H1 (cell line): ENCODE measurements around the gene KIN. TPM values are rescaled to one million over a fixed set of nuclear protein-coding genes. Genes with fewer than 3 reads are reported as not detected.

Experiments
- CTCF ChIA-PET: fragments of 300-600 bp; sonication (Branson Sonifier 250); formaldehyde crosslinking; loops from one replicate; lab custom pipeline; 2021; ENCODE audit not compliant: partially characterized antibody; lab: Charles Lee
- POLR2A ChIA-PET: fragments of 300-600 bp; sonication (Branson Sonifier 250); formaldehyde crosslinking; loops from one replicate; lab custom pipeline; 2021; ENCODE audit warnings: inconsistent platforms; ENCODE audit not compliant: partially characterized antibody; lab: Charles Lee
- DNase-seq, 2 experiments: peaks; one replicate each; pipeline versions ENCODE4 v3.0.0 to v3.0.0-alpha.2; 2010 to 2022; ENCODE audit warnings: low spot score in 2 of 2, low read depth in 1 of 2, mixed read lengths in 1 of 2
- FAIRE-seq: peaks from 2 replicates; lab custom pipeline; 2011; peaks lifted over from hg19 to GRCh38; lab: Jason Lieb, UNC
- H2AFZ ChIP-seq: 2 replicates; pipeline ENCODE4 v1.8.1; 2012; ENCODE audit warnings: low read length, inconsistent platforms
- H2AK5ac ChIP-seq: 2 replicates; pipeline ENCODE4 v1.6.1; 2013; ENCODE audit warnings: low read depth, low read length
- H2BK120ac ChIP-seq: replicated peaks from 2 replicates; pipeline ENCODE3; 2013; ENCODE audit warnings: low read depth, low read length, inconsistent platforms
- H2BK12ac ChIP-seq: 2 replicates; pipeline ENCODE4 v1.6.1; 2013; ENCODE audit warnings: low read depth, low read length
- H2BK15ac ChIP-seq: 2 replicates; pipeline ENCODE4 v1.6.1; 2013; ENCODE audit warnings: low read length
- H2BK20ac ChIP-seq: 2 replicates; pipeline ENCODE4 v1.6.1; 2013; ENCODE audit warnings: low read length
- H2BK5ac ChIP-seq: 2 replicates; pipeline ENCODE4 v1.6.1; 2013; ENCODE audit warnings: low read depth, low read length
- H3K14ac ChIP-seq: 2 replicates; pipeline ENCODE4 v1.6.1; 2013; ENCODE audit warnings: inconsistent platforms; ENCODE audit not compliant: insufficient read length
- H3K18ac ChIP-seq: 2 replicates; pipeline ENCODE4 v1.6.1; 2013; ENCODE audit warnings: low read length; ENCODE audit errors: extremely low read depth
- H3K23ac ChIP-seq: 2 replicates; pipeline ENCODE4 v1.6.1; 2013; ENCODE audit warnings: inconsistent platforms; ENCODE audit not compliant: insufficient read length
- H3K23me2 ChIP-seq: 2 replicates; pipeline ENCODE4 v1.6.1; 2013; ENCODE audit warnings: low read depth, low read length
- H3K27ac ChIP-seq: 2 replicates; pipeline ENCODE4 v1.6.1; 2011; ENCODE audit warnings: low read depth, low read length, inconsistent platforms
- H3K27me3 ChIP-seq, 4 experiments: replicated peaks in 1 of 4; 1 replicate in 1 of 4; 2 replicates in 3 of 4; pipeline versions ENCODE4 v1.6.1 to v1.8.1; 2011 to 2013; ENCODE audit warnings: low read length in 3 of 4, mild to moderate bottlenecking in 3 of 4, inconsistent platforms in 2 of 4, mixed read lengths in 2 of 4, moderate library complexity in 1 of 4; ENCODE audit not compliant: control insufficient read depth in 3 of 4, insufficient read depth in 3 of 4; ENCODE audit errors: extremely low read depth in 1 of 4
- H3K36me3 ChIP-seq, 4 experiments: 2 replicates each; pipeline versions ENCODE4 v1.6.1 to v1.8.1; 2011 to 2013; ENCODE audit warnings: mild to moderate bottlenecking in 4 of 4, low read length in 3 of 4, moderate library complexity in 2 of 4, control low read depth in 1 of 4, inconsistent platforms in 1 of 4; ENCODE audit not compliant: insufficient read depth in 4 of 4, control insufficient read depth in 2 of 4
- H3K4ac ChIP-seq: replicated peaks from 2 replicates; pipeline ENCODE3; 2013; ENCODE audit warnings: low read length, low read depth, mixed read lengths, inconsistent platforms; ENCODE audit not compliant: insufficient read length
- H3K4me1 ChIP-seq, 4 experiments: replicated peaks in 1 of 4; 1 replicate in 1 of 4; 2 replicates in 3 of 4; pipeline versions ENCODE4 v1.6.1 to v1.8.1; 2011 to 2013; ENCODE audit warnings: low read length in 3 of 4, inconsistent platforms in 2 of 4, mixed read lengths in 1 of 4; ENCODE audit not compliant: insufficient read depth in 4 of 4, control insufficient read depth in 3 of 4
- H3K4me2 ChIP-seq, 2 experiments: 2 replicates each; pipeline versions ENCODE4 v1.6.1 to v1.8.1; 2011 to 2013; ENCODE audit warnings: low read depth in 2 of 2, low read length in 2 of 2, control low read depth in 1 of 2, inconsistent platforms in 1 of 2, mild to moderate bottlenecking in 1 of 2; ENCODE audit not compliant: insufficient read depth in 1 of 2
- H3K4me3 ChIP-seq, 4 experiments: fragments of 200-600, 300-600 bp in 1 of 4; sonication (generic), shearing (Covaris generic), sonication (Bioruptor Twin) in 1 of 4; 2 replicates each; pipeline versions ENCODE4 v1.5.1 to v1.8.1; 2011 to 2016; ENCODE audit warnings: low read length in 4 of 4, low read depth in 3 of 4, control low read depth in 2 of 4, inconsistent platforms in 2 of 4, mild to moderate bottlenecking in 2 of 4, mixed read lengths in 1 of 4, moderate library complexity in 1 of 4; ENCODE audit not compliant: insufficient read depth in 2 of 4; ENCODE audit errors: extremely low read depth in 1 of 4
- H3K56ac ChIP-seq: replicated peaks from 2 replicates; pipeline ENCODE3; 2013; ENCODE audit warnings: low read depth, mild to moderate bottlenecking, mixed read lengths, low read length, inconsistent platforms; ENCODE audit not compliant: insufficient read length
- H3K79me1 ChIP-seq: 2 replicates; pipeline ENCODE4 v1.6.1; 2013; ENCODE audit warnings: low read depth, low read length, control low read depth
- H3K79me2 ChIP-seq, 2 experiments: 2 replicates each; pipeline versions ENCODE4 v1.6.1 to v1.8.1; 2012 to 2013; ENCODE audit warnings: low read length in 2 of 2, mild to moderate bottlenecking in 2 of 2, inconsistent platforms in 1 of 2; ENCODE audit not compliant: insufficient read depth in 2 of 2, control insufficient read depth in 1 of 2
- H3K9ac ChIP-seq, 4 experiments: replicated peaks in 1 of 4; 1 replicate in 1 of 4; 2 replicates in 3 of 4; pipeline versions ENCODE4 v1.6.1 to v1.8.1; 2011 to 2013; ENCODE audit warnings: low read depth in 3 of 4, low read length in 3 of 4, control low read depth in 2 of 4, mild to moderate bottlenecking in 2 of 4, moderate library complexity in 2 of 4, inconsistent platforms in 1 of 4; ENCODE audit errors: extremely low read depth in 1 of 4
- H3K9me3 ChIP-seq, 2 experiments: 2 replicates each; pipeline versions ENCODE4 v1.6.1 to v1.8.1; 2012 to 2013; ENCODE audit warnings: mild to moderate bottlenecking in 2 of 2, moderate library complexity in 2 of 2, control low read depth in 1 of 2, inconsistent platforms in 1 of 2, low read depth in 1 of 2, low read length in 1 of 2, mixed read lengths in 1 of 2; ENCODE audit not compliant: insufficient read depth in 2 of 2
- H4K20me1 ChIP-seq, 2 experiments: replicated peaks in 1 of 2; 2 replicates each; pipeline versions ENCODE3 to v1.8.1; 2011 to 2013; ENCODE audit warnings: inconsistent platforms in 2 of 2, low read length in 2 of 2, mild to moderate bottlenecking in 1 of 2; ENCODE audit not compliant: insufficient read depth in 2 of 2, control insufficient read depth in 1 of 2
- H4K5ac ChIP-seq: 2 replicates; pipeline ENCODE4 v1.6.1; 2013; ENCODE audit warnings: low read length, low read depth, mixed read lengths, inconsistent platforms; ENCODE audit not compliant: insufficient read length
- H4K8ac ChIP-seq: 2 replicates; pipeline ENCODE4 v1.8.0; 2013; ENCODE audit warnings: mild to moderate bottlenecking, moderate library complexity, low read length, inconsistent platforms; ENCODE audit not compliant: insufficient read depth; ENCODE audit errors: extremely low read depth
- H4K91ac ChIP-seq: replicated peaks from 2 replicates; pipeline ENCODE3; 2013; ENCODE audit warnings: low read length, mixed read lengths, inconsistent platforms; ENCODE audit not compliant: insufficient read length
- ASH2L ChIP-seq: fragments of 200-600, 300-600 bp; sonication (generic); IDR thresholded peaks from one replicate; pipeline ENCODE4 v1.7.1; 2017; ENCODE audit warnings: low read length
- BCL11A ChIP-seq, 2 experiments: IDR thresholded peaks; one replicate each; pipeline ENCODE4 v1.6.1; 2011; ENCODE audit warnings: low read depth in 2 of 2, low read length in 2 of 2, mild to moderate bottlenecking in 2 of 2
- CEBPB ChIP-seq: IDR thresholded peaks from 2 replicates; pipeline ENCODE4 v1.6.1; 2012; ENCODE audit warnings: low read depth, low read length
- CTBP2 ChIP-seq: IDR thresholded peaks from 2 replicates; pipeline ENCODE4 v1.7.0; 2011; ENCODE audit warnings: borderline replicate concordance, mild to moderate bottlenecking, moderate library complexity, mixed read lengths, low read length; ENCODE audit not compliant: insufficient read depth, insufficient read length
- JUND ChIP-seq: IDR thresholded peaks from 2 replicates; pipeline ENCODE4 v1.6.1; 2011; ENCODE audit warnings: mild to moderate bottlenecking, improper control_type of control experiment, low read length
- MAFK ChIP-seq: IDR thresholded peaks from 2 replicates; pipeline ENCODE4 v1.6.1; 2012; ENCODE audit warnings: low read depth, mild to moderate bottlenecking, improper control_type of control experiment, low read length
- POLR2AphosphoS5 ChIP-seq: IDR thresholded peaks from 2 replicates; pipeline ENCODE4 v1.6.1; 2011; ENCODE audit warnings: low read depth, low read length
- RNF2 ChIP-seq: fragments of 200-900, 300-1000 bp; sonication (generic); IDR thresholded peaks from 2 replicates; pipeline ENCODE4 v1.7.1; 2016; ENCODE audit warnings: borderline replicate concordance, low read depth, mild to moderate bottlenecking, antibody characterized with exemption, low read length; ENCODE audit not compliant: poor library complexity, severe bottlenecking; ENCODE audit errors: missing control alignments
- SP1 ChIP-seq: IDR thresholded peaks from 2 replicates; pipeline ENCODE4 v1.6.1; 2011; ENCODE audit warnings: low read depth, low read length
- USF2 ChIP-seq: IDR thresholded peaks from 2 replicates; pipeline ENCODE4 v1.6.1; 2011; ENCODE audit warnings: low read length, improper control_type of control experiment
- WGBS, 2 experiments: shearing (Covaris generic) in 1 of 2; methylation state at CpG; one replicate each; pipeline versions ENCODE4 v1.1.6 to v1.1.7; 2013 to 2015; ENCODE audit warnings: low lambda C conversion rate in 2 of 2, mixed read lengths in 2 of 2, inconsistent platforms in 1 of 2, low coverage in 1 of 2, missing lambda C conversion rate in 1 of 2; ENCODE audit not compliant: insufficient replicate concordance in 2 of 2, insufficient coverage in 1 of 2, insufficient read length in 1 of 2; ENCODE audit errors: extremely low coverage in 1 of 2, missing lambda C conversion rate in 1 of 2; 5-methylcytosine and 5-hydroxymethylcytosine counted together
- polyA plus RNA-seq, 7 experiments: library from polyadenylated mRNA; depleted of rRNA in 3 of 7; stranded (reverse) in 5 of 7; unstranded in 2 of 7; fragments of >200 nt in 5 of 7; fragments of 200-250 nt in 2 of 7; gene quantifications; 1 replicate in 5 of 7; 2 replicates in 1 of 7; 4 replicates in 1 of 7; pipeline versions ENCODE4 v1.2.1 to v1.2.3, GENCODE V29; 2011 to 2013; ENCODE audit warnings: missing spikeins in 2 of 7, mixed read lengths in 2 of 7
- total RNA-seq: library from RNA; stranded (reverse); fragmentation: NEBNext Ultra II Directional; extraction: Animal tissue kit (Norgen Biotek cat#: 25700); gene quantifications from 2 replicates; pipeline ENCODE4 v1.2.1, GENCODE V29; 2021

The KIN gene
- total and polyA plus RNA-seq, 2 of the 8 experiments (the other 6 are each of a cell fraction or from before 2014, with no cell fraction given): 3.7 to 16.5 TPM

- Histone ChIP-seq H4K8ac (no peak overlapping the region), H2BK15ac (no peak overlapping the region), H3K18ac (no peak overlapping the region), H2BK120ac (no peak overlapping the region), H3K4me2 (no peak overlapping the region), H2BK20ac (no peak overlapping the region), H3K9ac (no peak overlapping the region), H3K23me2 (no peaks in the 10 kb centered on the region), H3K23ac (no peak overlapping the region), H4K5ac (no peak overlapping the region), H3K79me1 (no peaks in the 10 kb centered on the region), H3K14ac (no peak overlapping the region), H2BK12ac (no peak overlapping the region), H3K9me3 (no peaks in the 10 kb centered on the region), H2BK5ac (no peak overlapping the region), H2AFZ (no peak overlapping the region), H3K79me2 (no peaks in the 10 kb centered on the region), H3K36me3 (no peaks in the 10 kb centered on the region), H3K27ac (no peak overlapping the region), H3K27me3 (no peaks in the 10 kb centered on the region), H4K91ac (no peak overlapping the region), H4K20me1 (no peaks in the 10 kb centered on the region), H3K56ac (no peak overlapping the region), H3K4me1 (no peaks in the 10 kb centered on the region), H3K4me3 (no peak overlapping the region), H3K4ac (no peak overlapping the region), H2AK5ac (no peak overlapping the region)
- DNase-seq (no peak), FAIRE-seq (no peak)
- WGBS, 2 experiments: 89% methylated on average over 5 of the region's 5 CpGs; no CpG with 5 or more reads in 1 of the 2 experiments
- TF ChIP-seq SP1 (no peak), USF2 (no peak), ASH2L (no peak), JUND (no peak), MAFK (no peak), RNF2 (no peak), BCL11A (IDR thresholded peaks at IDR 0.05; ENCODE audit: low read depth in 2 of 2, low read length in 2 of 2) (no peak), POLR2AphosphoS5 (no peak), CTBP2 (no peak), CEBPB (no peak)
- POLR2A ChIA-PET: interaction anchor here (1.1 kb wide), 1 partner anchor 14 kb away, joined by 3 read pairs; no protein-coding TSS in a partner anchor
- CTCF ChIA-PET: interaction anchor here (0.6 to 2.0 kb wide), 6 partner anchors 20 to 1784 kb away, joined by 3 to 5 read pairs (median 3); no protein-coding TSS in a partner anchor
These were observed 79.8 kb downstream of the KIN start for GRCh38 chr10:7707858-7708622.
